A172 (cell line): ENCODE measurements around the gene LMNTD1. TPM values are rescaled to one million over a fixed set of nuclear protein-coding genes. Genes with fewer than 3 reads are reported as not detected.
"Not testable (repeated sequence)": the region's sequence is repeated elsewhere in the genome, so short reads cannot be mapped to it uniquely, and the experiment has no call there.

Source experiments
- DNase-seq: peaks from one replicate; pipeline ENCODE4 v3.0.0-alpha.2; 2015; ENCODE audit warnings: low spot score
- total RNA-seq: library from RNA; depleted of rRNA; stranded (reverse); fragments of >200 nt; shearing (Covaris generic); gene quantifications from 2 replicates; pipeline ENCODE4 v1.2.3, GENCODE V29; 2014

Gene LMNTD1
- total RNA-seq, 1 experiment from 2014 or later, result not detected

DNA sequence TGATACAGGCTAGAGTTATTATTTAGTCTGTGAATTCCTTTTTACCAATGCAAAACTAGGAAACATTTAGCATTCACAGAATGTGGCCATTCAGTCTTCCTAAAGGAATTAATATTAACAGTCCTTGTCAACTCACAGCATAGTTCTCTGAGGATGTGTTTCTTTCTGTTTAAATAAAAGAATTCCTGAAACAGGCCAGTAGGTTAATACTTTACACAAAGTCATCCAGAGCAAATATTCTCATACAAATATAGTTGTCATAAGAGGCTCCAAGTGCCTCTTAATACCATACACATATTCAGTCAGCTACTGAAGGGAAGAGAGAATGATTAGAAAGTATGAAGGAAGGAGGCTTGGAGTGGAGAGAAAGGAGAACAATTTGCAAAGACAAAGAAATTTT is 120.1 kb downstream of the LMNTD1 start:
- no peak for DNase-seq

DNA sequence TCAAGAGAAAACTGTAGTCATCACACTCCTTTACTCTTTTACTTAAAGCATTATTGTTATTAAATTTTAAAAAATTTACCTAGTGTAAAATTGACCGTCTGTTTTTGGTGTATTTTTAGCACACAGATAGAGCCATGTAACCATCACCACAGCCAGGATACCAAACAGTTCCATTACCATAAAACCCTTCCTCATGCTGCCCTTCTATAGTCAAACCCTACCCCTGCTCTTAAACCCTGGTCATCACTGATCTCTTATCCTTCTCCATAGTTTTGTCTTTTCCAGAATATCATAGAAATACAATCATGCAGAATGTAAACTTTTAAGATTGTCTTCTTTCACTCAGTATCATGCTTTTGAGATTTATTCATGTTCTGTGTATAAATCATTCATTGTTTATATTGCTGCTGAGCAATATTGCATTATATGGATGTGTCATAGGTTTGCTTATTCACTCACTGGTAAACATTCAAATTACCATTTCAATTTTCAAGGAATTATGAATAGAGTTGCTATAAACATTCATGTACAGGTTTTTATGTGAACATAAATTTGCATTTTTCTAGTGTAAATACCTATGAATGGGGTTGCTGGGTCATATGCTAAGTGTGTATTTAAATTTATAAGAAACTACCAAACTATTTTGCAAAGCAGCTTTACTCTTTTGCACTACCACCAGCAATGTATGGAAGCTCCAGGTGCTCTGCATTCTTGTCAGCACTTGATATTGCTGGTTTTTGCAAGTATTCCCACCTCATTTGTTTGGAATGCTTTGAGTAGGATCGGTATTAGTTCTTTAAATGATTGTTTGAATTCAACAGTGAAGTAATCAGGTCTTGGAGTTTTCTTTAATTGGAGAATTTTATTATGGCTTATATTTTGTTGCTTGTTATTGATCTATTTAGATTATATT is 125.5 kb downstream of the LMNTD1 start:
- DNase-seq, result no peak

DNA sequence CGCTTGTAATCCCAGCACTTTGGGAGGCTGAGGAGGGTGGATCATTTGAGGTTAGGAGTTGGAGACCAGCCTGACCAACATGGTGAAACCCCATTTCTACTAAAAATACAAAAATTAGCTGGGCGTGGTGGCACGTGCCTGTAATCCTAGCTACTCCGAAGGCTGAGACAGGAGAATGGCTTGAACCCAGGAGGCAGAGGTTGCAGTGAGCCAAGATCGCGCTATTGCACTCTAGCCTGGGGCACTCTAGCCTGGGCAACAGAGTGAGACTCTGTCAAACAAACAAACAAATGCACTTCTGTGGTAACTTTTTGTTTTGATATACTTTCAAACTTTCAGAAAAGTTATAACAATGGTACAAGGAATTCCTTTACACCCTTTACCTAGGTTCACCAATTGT is 126.3 kb downstream of the LMNTD1 start:
- not testable (repeated sequence) for DNase-seq
